OCI-LY7 (cell line): ENCODE results near the gene MTMR1. TPM values are rescaled to one million over a fixed set of nuclear protein-coding genes. Genes with fewer than 3 reads are reported as not detected.

Experiments used
- BruUV-seq: library from RNA; stranded (reverse); fragments of 400-500 nt; replicated peaks from 2 replicates; lab custom pipeline; 2021; lab: Mats Ljungman, UMichigan
- CTCF ChIA-PET: fragments of 300-600 bp; sonication (Branson Sonifier 250); formaldehyde crosslinking; loops from one replicate; lab custom pipeline; 2022; ENCODE audit warnings: antibody characterized with exemption; ENCODE audit not compliant: unreplicated experiment; lab: Charles Lee
- POLR2A ChIA-PET: fragments of 300-600 bp; sonication (Branson Sonifier 250); formaldehyde crosslinking; loops from one replicate; lab custom pipeline; 2022; ENCODE audit warnings: antibody characterized with exemption; lab: Charles Lee
- DNase-seq: peaks from one replicate; pipeline ENCODE4 v3.0.0-alpha.2; 2015; ENCODE audit warnings: low spot score
- H2AFZ ChIP-seq: fragments of 200-600 bp; sonication (generic), shearing (Covaris generic); 2 replicates; pipeline ENCODE4 v1.6.1; 2014; ENCODE audit warnings: mild to moderate bottlenecking, antibody characterized with exemption, low read length, moderate library complexity
- H3K27ac ChIP-seq: fragments of 200-600 bp; sonication (generic); 2 replicates; pipeline ENCODE4 v1.5.1; 2014; ENCODE audit warnings: mixed run types, low read depth, mild to moderate bottlenecking, moderate library complexity, low read length, inconsistent platforms; ENCODE audit not compliant: poor library complexity, severe bottlenecking
- H3K36me3 ChIP-seq: fragments of 200-600 bp; sonication (generic); 2 replicates; pipeline ENCODE4 v1.6.1; 2014; ENCODE audit warnings: mild to moderate bottlenecking, antibody characterized with exemption, low read length, moderate library complexity, mixed read lengths; ENCODE audit not compliant: insufficient read depth
- H3K4me1 ChIP-seq: fragments of 200-600 bp; sonication (generic); 2 replicates; pipeline ENCODE4 v1.5.1; 2014; ENCODE audit warnings: mild to moderate bottlenecking, low read length; ENCODE audit not compliant: insufficient read depth, poor library complexity, severe bottlenecking
- H3K4me2 ChIP-seq: fragments of 200-600 bp; sonication (generic); 2 replicates; pipeline ENCODE4 v1.6.1; 2014; ENCODE audit warnings: mild to moderate bottlenecking, low read length
- H3K4me3 ChIP-seq: fragments of 200-600 bp; sonication (generic); 2 replicates; pipeline ENCODE4 v1.5.1; 2014; ENCODE audit warnings: mild to moderate bottlenecking, low read depth, low read length; ENCODE audit not compliant: poor library complexity, severe bottlenecking
- H3K79me2 ChIP-seq: fragments of 200-600 bp; sonication (generic); 2 replicates; pipeline ENCODE4 v1.6.1; 2016; ENCODE audit warnings: low read depth, mild to moderate bottlenecking, low read length, moderate library complexity, mixed read lengths; ENCODE audit not compliant: insufficient read depth
- H3K9me2 ChIP-seq: fragments of 200-600 bp; sonication (generic); 2 replicates; pipeline ENCODE4 v1.6.1; 2016; ENCODE audit warnings: mild to moderate bottlenecking, low read length, mixed read lengths; ENCODE audit not compliant: insufficient read depth
- H3K9me3 ChIP-seq: fragments of 200-600 bp; sonication (generic); 2 replicates; pipeline ENCODE4 v1.6.1; 2014; ENCODE audit warnings: mild to moderate bottlenecking, mixed run types, low read length, mixed read lengths
- H4K20me1 ChIP-seq: fragments of 200-600 bp; sonication (generic); 2 replicates; pipeline ENCODE4 v1.6.1; 2014; ENCODE audit warnings: mild to moderate bottlenecking, antibody characterized with exemption, low read length, moderate library complexity, mixed read lengths; ENCODE audit not compliant: insufficient read depth
- EZH2phosphoT487 ChIP-seq: fragments of 200-600 bp; sonication (generic); IDR thresholded peaks from 2 replicates; pipeline ENCODE4 v1.6.1; 2018; ENCODE audit warnings: low read depth, borderline replicate concordance, mild to moderate bottlenecking, mixed run types, antibody characterized with exemption, low read length, moderate library complexity, mixed read lengths
- intact Hi-C: fragments of 100-400 bp; cut with micrococcal nuclease; formaldehyde crosslinking; loops from one replicate; pipeline ENCODE4 v1.10.0; 2022; ENCODE audit not compliant: unreplicated experiment
- total RNA-seq, 2 experiments: library from RNA; depleted of rRNA in 1 of 2; stranded (reverse); fragments of >200 nt in 1 of 2; shearing (Covaris generic) in 1 of 2; gene quantifications; 2 replicates each; pipeline ENCODE4 v1.2.3, GENCODE V29; 2014 to 2022
- TF ChIP-seq, protein P1 (sequence below): fragments of 200-600 bp; sonication (generic); conservative IDR thresholded peaks from 2 replicates; pipeline ENCODE4 v1.5.1; 2014; ENCODE audit warnings: mild to moderate bottlenecking, antibody characterized with exemption, low read length, moderate library complexity, mixed read lengths

The MTMR1 gene
- total RNA-seq, 2 experiments from 2014 or later, result 49.7 to 57.6 TPM

DNA sequence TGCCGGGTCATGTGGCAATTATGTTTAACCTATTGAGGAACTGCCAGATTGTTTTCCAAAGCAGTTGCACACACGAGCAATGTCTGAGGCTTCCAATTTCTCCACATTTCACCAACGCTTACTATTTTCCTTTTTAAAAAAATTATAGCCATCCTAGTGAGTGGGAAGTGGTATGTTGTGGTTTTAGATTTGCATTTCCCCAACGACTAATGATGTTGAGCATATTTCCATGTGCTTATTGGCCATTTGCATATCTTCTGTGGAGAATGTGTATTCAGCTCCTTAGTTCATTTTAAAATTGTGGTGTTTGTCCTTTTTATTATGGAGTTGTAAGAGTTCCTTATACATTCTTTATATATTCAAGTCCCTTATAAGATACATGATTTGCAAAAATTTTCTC lies 60.2 kb downstream of the MTMR1 start:
- Histone ChIP-seq H3K4me3 (no peak overlapping the region), H3K4me1 (no peaks in the 10 kb centered on the region), H3K79me2 (no peaks in the 10 kb centered on the region), H3K9me2 (no peaks in the 10 kb centered on the region), H2AFZ (no peak overlapping the region), H3K27ac (no peak overlapping the region), H3K4me2 (no peak overlapping the region), H3K36me3 (peaks cover 54% of the 10 kb centered on the region), H4K20me1 (no peaks in the 10 kb centered on the region), H3K9me3 (no peaks in the 10 kb centered on the region)
- CTCF ChIA-PET, result no interaction called here
- POLR2A ChIA-PET, result no interaction called here
- no peak for DNase-seq
- BruUV-seq, result no TSS peak
- TF ChIP-seq EZH2phosphoT487, result no peak
- TF ChIP-seq, protein P1, sequence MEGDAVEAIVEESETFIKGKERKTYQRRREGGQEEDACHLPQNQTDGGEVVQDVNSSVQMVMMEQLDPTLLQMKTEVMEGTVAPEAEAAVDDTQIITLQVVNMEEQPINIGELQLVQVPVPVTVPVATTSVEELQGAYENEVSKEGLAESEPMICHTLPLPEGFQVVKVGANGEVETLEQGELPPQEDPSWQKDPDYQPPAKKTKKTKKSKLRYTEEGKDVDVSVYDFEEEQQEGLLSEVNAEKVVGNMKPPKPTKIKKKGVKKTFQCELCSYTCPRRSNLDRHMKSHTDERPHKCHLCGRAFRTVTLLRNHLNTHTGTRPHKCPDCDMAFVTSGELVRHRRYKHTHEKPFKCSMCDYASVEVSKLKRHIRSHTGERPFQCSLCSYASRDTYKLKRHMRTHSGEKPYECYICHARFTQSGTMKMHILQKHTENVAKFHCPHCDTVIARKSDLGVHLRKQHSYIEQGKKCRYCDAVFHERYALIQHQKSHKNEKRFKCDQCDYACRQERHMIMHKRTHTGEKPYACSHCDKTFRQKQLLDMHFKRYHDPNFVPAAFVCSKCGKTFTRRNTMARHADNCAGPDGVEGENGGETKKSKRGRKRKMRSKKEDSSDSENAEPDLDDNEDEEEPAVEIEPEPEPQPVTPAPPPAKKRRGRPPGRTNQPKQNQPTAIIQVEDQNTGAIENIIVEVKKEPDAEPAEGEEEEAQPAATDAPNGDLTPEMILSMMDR, result no peak
- intact Hi-C loops, result no loop called here

DNA sequence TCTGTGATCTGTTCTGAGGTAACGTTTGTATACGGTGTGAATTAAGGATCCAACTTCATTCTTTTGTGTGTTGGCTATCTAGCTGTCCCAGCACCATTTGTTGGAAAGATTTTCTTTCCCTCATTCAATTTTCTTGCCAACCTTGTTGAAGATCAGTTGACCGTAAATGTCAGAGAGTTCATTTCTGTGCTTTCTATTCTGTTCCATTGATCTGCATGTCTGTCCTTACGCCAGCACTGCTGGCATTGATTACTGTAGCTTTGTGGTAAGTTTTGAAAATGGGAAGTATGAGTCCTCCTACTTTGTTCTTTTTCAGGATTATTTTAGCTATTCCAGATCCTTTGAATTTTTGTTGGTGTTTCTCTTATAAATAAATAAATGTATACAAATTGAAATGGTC lies 60.8 kb downstream of the MTMR1 start:
- DNase-seq, result no peak
- Histone ChIP-seq H3K4me3 (no peak overlapping the region), H3K27ac (no peak overlapping the region), H3K79me2 (no peaks in the 10 kb centered on the region), H3K4me1 (no peaks in the 10 kb centered on the region), H3K9me2 (no peaks in the 10 kb centered on the region), H4K20me1 (no peaks in the 10 kb centered on the region), H3K9me3 (no peaks in the 10 kb centered on the region), H3K4me2 (no peak overlapping the region), H2AFZ (no peak overlapping the region), H3K36me3 (peaks cover 51% of the 10 kb centered on the region)
- POLR2A ChIA-PET, result no interaction called here
- BruUV-seq, result no TSS peak
- TF ChIP-seq EZH2phosphoT487, result no peak
- TF ChIP-seq, protein P1, result no peak
- CTCF ChIA-PET, result no interaction called here
- intact Hi-C loops, result no loop called here

DNA sequence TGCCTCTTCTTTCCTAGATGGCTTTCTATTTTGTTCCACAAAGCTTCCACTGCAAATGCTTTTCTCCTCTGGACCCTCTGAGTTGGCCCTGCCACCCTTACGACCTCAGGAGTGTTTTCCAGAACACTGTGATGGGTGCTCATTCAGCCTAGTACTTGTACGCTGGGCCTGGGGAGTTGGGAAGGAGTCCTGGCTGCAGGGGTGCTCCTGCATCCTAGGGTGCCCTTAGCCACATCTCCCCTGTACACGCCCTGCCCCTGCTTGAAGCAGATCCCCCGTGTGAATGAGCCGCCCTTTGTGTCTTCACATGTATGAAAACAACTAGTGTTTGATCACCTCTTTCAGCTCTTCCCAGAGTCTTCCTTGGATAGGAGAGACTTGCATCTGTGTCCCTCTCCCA lies 64.2 kb downstream of the MTMR1 start:
- ChIA-PET POLR2A (no interaction called here), CTCF (no interaction called here)
- Histone ChIP-seq H3K9me2 (no peaks in the 10 kb centered on the region), H3K4me3 (no peak overlapping the region), H3K9me3 (no peaks in the 10 kb centered on the region), H2AFZ (no peak overlapping the region), H3K4me1 (no peaks in the 10 kb centered on the region), H3K4me2 (no peak overlapping the region), H3K36me3 (peaks cover 31% of the 10 kb centered on the region), H4K20me1 (no peaks in the 10 kb centered on the region), H3K79me2 (no peaks in the 10 kb centered on the region), H3K27ac (no peak overlapping the region)
- intact Hi-C loops, result no loop called here
- BruUV-seq, result no TSS peak
- TF ChIP-seq, protein P1, result no peak
- TF ChIP-seq EZH2phosphoT487, result no peak
- DNase-seq, result no peak
